ENCODE results near the gene DOK1.

DOK1 gene

DNA sequence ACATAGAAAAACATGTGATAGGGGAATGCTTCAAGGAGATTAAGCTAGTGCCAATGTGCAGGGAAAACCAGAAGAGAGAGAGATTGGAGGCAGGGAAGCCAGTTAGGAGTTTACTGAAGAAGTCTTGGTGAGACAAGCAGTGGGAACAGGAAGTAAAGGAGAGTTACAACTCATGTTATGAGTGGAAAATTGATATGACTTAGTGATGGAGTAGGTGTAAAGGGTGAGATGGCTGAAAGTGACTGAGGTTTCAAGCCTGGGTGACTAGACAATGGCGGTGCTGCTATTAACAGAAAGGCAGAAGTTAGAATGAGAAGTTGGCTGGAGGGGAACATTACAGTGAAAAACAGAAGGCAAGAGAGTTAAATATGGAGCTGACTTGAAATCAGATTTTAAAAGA lies 16.5 kb downstream of the DOK1 start:
- DNase-seq: no peak

GRCh38 chr2:74572178-74572925 lies 17.8 kb downstream of the DOK1 start:
- no peak for DNase-seq

- peak; percentile 62 for DNase-seq
Observed at GRCh38 chr2:74573747-74574562, 19.4 kb downstream of the DOK1 start.

GRCh38 chr2:74575320-74575719 lies 20.8 kb downstream of the DOK1 start:
- DNase-seq: no peak

DNA sequence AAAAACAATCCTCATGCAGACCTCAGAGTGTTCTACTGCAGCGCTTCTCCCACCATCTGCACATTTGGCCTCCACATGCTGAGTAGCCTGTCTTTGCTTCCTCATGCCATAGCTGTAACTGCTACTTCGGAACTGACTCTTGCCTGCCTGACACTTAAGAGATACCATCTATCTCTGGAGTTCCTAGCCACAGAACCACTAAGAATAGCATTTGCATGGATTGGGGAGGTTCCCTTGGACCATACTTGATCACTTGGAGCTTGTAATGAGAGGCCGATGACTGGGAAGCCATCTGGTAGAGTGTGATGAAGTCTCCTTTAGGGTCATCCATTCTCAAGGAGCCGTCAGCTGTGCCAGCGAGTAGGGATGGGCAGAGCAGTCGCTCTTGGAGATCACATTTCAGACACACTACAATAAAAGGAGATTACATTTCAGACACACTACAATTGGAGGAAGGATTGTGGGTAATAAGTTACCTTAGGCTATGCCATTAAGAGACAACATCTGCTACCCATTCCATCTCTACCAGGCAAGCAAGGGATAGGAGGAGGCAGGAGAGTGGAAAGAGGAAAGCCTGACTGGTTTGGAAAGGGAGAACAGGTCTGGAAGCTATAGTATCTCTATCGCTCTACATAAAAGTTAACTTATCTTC lies 21.8 kb downstream of the DOK1 start:
- no peak for DNase-seq

GRCh38 chr2:74576863-74577229 lies 22.3 kb downstream of the DOK1 start:
- no peak for DNase-seq

GRCh38 chr2:74577448-74577847 lies 22.9 kb downstream of the DOK1 start:
- DNase-seq: no peak

GRCh38 chr2:74578408-74578807 lies 23.9 kb downstream of the DOK1 start:
- no peak for DNase-seq

- DNase-seq: no peak
Observed at GRCh38 chr2:74581463-74581862, 26.9 kb downstream of the DOK1 start.

GRCh38 chr2:74582184-74582583 lies 27.7 kb downstream of the DOK1 start:
- DNase-seq: no peak

DNA sequence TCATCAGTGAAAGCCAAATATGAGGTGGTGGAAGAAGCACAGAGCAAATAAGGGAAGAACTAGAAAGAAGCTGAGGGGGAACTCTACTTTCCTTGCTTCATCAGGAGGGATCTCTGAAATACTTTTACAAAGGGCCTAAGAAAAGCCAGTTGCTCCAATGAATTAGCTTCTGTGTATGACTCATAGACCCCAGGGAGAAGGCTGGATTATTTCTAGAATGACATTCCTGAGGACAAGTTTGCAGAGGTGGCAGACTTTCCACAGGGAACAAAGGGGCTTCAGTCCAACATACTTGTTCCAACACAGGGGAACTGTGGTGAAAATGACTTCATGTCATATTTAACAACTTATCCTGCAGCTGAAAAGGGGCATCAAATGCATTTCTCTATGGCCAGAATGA lies 29.0 kb downstream of the DOK1 start:
- DNase-seq: no peak

- no peak for DNase-seq
Observed at GRCh38 chr2:74584088-74584645, 29.6 kb downstream of the DOK1 start.

GRCh38 chr2:74585406-74586185 lies 31.1 kb downstream of the DOK1 start:
- no peak for DNase-seq

GRCh38 chr2:74587664-74588277 lies 33.3 kb downstream of the DOK1 start:
- DNase-seq: peak; percentile 73

DNA sequence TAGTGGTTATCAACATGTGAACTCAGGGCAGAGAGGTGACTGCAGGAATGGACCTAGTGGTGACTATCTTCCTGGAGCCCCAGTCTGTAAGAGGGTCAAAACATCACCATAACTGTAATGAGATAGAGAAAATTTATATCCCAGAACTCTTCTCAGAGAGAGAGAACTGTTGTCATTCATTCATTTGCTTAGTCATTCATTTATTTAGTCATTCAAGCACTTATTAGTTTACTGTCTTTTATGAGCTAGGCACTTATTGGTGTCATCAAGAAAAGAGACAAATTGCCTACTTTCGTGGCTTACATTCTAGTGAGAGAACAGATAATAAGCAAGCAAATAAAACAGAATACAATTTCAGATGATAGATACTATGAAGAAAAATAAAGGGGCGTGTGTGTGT lies 34.1 kb downstream of the DOK1 start:
- DNase-seq: no peak

GRCh38 chr2:74593826-74594772 lies 39.6 kb downstream of the DOK1 start:
- DNase-seq: no peak

- DNase-seq: no peak
Observed at GRCh38 chr2:74596584-74596983, 42.1 kb downstream of the DOK1 start.

DNA sequence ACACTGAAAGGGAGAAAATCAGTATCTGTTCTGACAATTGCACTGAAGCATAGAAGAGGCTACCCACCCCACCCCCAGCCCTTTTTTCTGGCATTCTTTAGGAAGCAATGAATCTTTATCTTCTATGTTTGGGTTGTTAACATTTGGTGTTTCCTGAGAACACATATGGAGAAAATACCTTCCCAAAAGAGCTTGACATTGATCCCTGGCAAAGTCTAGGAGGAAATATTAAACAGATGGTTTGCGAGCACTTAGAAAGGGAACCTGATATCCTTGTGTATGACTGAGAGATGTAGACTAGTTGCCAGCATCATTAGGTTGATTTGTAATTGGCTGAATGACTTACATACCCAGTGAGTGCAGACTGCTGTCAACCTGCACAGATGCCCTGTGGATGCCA lies 42.9 kb downstream of the DOK1 start:
- no peak for DNase-seq

- no peak for DNase-seq
Observed at GRCh38 chr2:74599676-74600075, 45.2 kb downstream of the DOK1 start.

DNA sequence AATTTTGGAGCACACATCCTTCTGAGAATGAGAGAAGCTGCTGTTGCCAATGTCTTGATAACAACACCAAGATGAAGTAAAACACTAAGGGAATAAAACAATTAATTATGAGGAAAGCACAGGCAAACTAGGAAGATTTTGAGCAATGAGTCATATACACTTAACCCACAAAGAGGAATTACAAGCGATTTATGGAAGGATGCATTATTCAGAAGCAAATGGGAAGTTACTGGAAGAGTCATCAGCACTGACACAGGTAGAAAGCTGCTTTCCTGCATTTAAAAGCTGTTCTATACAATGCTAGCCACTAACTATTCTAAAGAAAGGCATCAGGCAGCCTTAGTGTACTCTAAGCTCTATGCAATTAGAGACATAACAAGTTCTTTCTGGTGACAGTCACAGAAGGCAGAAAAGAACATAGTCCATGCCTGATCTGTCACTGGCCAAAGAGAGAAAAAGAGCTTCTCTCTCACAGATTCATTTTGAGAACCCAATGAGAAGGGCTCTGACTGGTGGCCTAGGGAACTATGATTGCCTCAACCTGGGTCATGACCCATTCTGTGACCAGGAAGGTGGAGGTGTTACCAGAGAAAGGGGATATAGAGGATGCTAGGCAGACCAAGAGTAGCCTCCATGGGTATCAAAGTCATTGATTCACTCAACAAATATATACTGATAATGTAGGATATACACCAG lies 48.2 kb downstream of the DOK1 start:
- no peak for DNase-seq

Data from CD4-positive, alpha-beta T cell treated with Interleukin-4 for 4 hours (primary cell).